H9 (cell line): ENCODE measurements around the gene DCC. TPM values are rescaled to one million over a fixed set of nuclear protein-coding genes. Genes with fewer than 3 reads are reported as not detected.

Experiments used
- DNase-seq: peaks from one replicate; pipeline ENCODE4 v3.0.0-alpha.2; 2017
- H2AFZ ChIP-seq: one replicate; pipeline ENCODE4 v1.6.1; 2013; ENCODE audit warnings: mild to moderate bottlenecking, low read length, control low read depth, moderate library complexity
- H2AK5ac ChIP-seq: 2 replicates; pipeline ENCODE4 v1.6.1; 2013; ENCODE audit warnings: low read length, control low read depth, mixed read lengths; ENCODE audit not compliant: insufficient read length
- H2BK120ac ChIP-seq: one replicate; pipeline ENCODE4 v1.6.1; 2013; ENCODE audit warnings: low read depth, mild to moderate bottlenecking, low read length, control low read depth, inconsistent platforms; ENCODE audit not compliant: poor library complexity, severe bottlenecking
- H2BK12ac ChIP-seq: 2 replicates; pipeline ENCODE4 v1.6.1; 2013; ENCODE audit warnings: low read length, control low read depth, mixed read lengths, low read depth; ENCODE audit not compliant: insufficient read length
- H2BK15ac ChIP-seq: 2 replicates; pipeline ENCODE4 v1.6.1; 2013; ENCODE audit warnings: low read depth, low read length, control low read depth
- H2BK20ac ChIP-seq: one replicate; pipeline ENCODE4 v1.6.1; 2013; ENCODE audit warnings: low read depth, mild to moderate bottlenecking, low read length, control low read depth, inconsistent platforms; ENCODE audit not compliant: poor library complexity, severe bottlenecking
- H2BK5ac ChIP-seq: 2 replicates; pipeline ENCODE4 v1.6.1; 2013; ENCODE audit warnings: low read length, control low read depth, mixed read lengths; ENCODE audit not compliant: insufficient read length
- H3K14ac ChIP-seq: 2 replicates; pipeline ENCODE4 v1.6.1; 2013; ENCODE audit warnings: low read length, control low read depth; ENCODE audit not compliant: insufficient read depth
- H3K18ac ChIP-seq: 2 replicates; pipeline ENCODE4 v1.6.1; 2013; ENCODE audit warnings: low read depth, mild to moderate bottlenecking, mixed read lengths, low read length, control low read depth; ENCODE audit not compliant: insufficient read length
- H3K23ac ChIP-seq: 2 replicates; pipeline ENCODE4 v1.6.1; 2013; ENCODE audit warnings: low read length, control low read depth, mixed read lengths, low read depth; ENCODE audit not compliant: insufficient read length
- H3K23me2 ChIP-seq: 2 replicates; pipeline ENCODE4 v1.6.1; 2013; ENCODE audit warnings: low read depth, mild to moderate bottlenecking, mixed read lengths, low read length, control low read depth; ENCODE audit not compliant: insufficient read length, poor library complexity, severe bottlenecking
- H3K27ac ChIP-seq: 2 replicates; pipeline ENCODE4 v1.5.1; 2013; ENCODE audit warnings: low read length, control low read depth, mixed read lengths, low read depth; ENCODE audit not compliant: insufficient read length
- H3K27me3 ChIP-seq: 2 replicates; pipeline ENCODE4 v1.6.1; 2013; ENCODE audit warnings: low read length, control low read depth, inconsistent platforms; ENCODE audit not compliant: insufficient read depth
- H3K4ac ChIP-seq: 2 replicates; pipeline ENCODE4 v1.6.1; 2013; ENCODE audit warnings: low read depth, mild to moderate bottlenecking, control low read depth, inconsistent platforms, low read length, moderate library complexity
- H3K4me1 ChIP-seq: 2 replicates; pipeline ENCODE4 v1.6.1; 2013; ENCODE audit warnings: low read length, control low read depth, inconsistent platforms; ENCODE audit not compliant: insufficient read depth
- H3K4me2 ChIP-seq: 2 replicates; pipeline ENCODE4 v1.6.1; 2013; ENCODE audit warnings: low read length, control low read depth, mixed read lengths; ENCODE audit not compliant: insufficient read length, insufficient read depth
- H3K56ac ChIP-seq: 2 replicates; pipeline ENCODE4 v1.6.1; 2013; ENCODE audit warnings: low read depth, mild to moderate bottlenecking, mixed read lengths, low read length, control low read depth; ENCODE audit not compliant: insufficient read length
- H3K79me1 ChIP-seq: 2 replicates; pipeline ENCODE4 v1.6.1; 2013; ENCODE audit warnings: low read depth, mild to moderate bottlenecking, moderate library complexity, low read length, control low read depth, inconsistent platforms; ENCODE audit not compliant: insufficient read depth, poor library complexity, severe bottlenecking
- H3K79me2 ChIP-seq: 2 replicates; pipeline ENCODE4 v1.6.1; 2013; ENCODE audit warnings: low read length, control low read depth, inconsistent platforms; ENCODE audit not compliant: insufficient read depth
- H3K9ac ChIP-seq: 2 replicates; pipeline ENCODE4 v1.6.1; 2013; ENCODE audit warnings: low read length, control low read depth, mixed read lengths; ENCODE audit not compliant: insufficient read length; ENCODE audit errors: extremely low read depth
- H3K9me3 ChIP-seq: one replicate; pipeline ENCODE4 v1.6.1; 2013; ENCODE audit warnings: low read depth, low read length, inconsistent platforms; ENCODE audit not compliant: control insufficient read depth
- H3T11ph ChIP-seq: one replicate; pipeline ENCODE4 v1.6.1; 2013; ENCODE audit warnings: mild to moderate bottlenecking, low read length, control low read depth, inconsistent platforms
- H4K20me1 ChIP-seq: one replicate; pipeline ENCODE4 v1.6.1; 2013; ENCODE audit not compliant: control insufficient read depth, insufficient read length, insufficient read depth
- H4K5ac ChIP-seq: 2 replicates; pipeline ENCODE4 v1.6.1; 2013; ENCODE audit warnings: low read depth, mild to moderate bottlenecking, mixed read lengths, low read length, control low read depth; ENCODE audit not compliant: insufficient read length
- H4K8ac ChIP-seq: replicated peaks from 2 replicates; pipeline ENCODE4 v1.6.1; 2013; ENCODE audit warnings: low read length, control low read depth, mixed read lengths, low read depth; ENCODE audit not compliant: insufficient read length
- H4K91ac ChIP-seq: 2 replicates; pipeline ENCODE4 v1.6.1; 2013; ENCODE audit warnings: low read depth, mild to moderate bottlenecking, moderate library complexity, mixed read lengths, low read length, control low read depth; ENCODE audit not compliant: insufficient read length
- H3K27ac Mint-ChIP-seq, 3 experiments: 2 replicates in 2 of 3; 3 replicates in 1 of 3; pipeline ENCODE4 v1.8.0; 2020 to 2021; ENCODE audit warnings: mixed read lengths in 3 of 3, mild to moderate bottlenecking in 1 of 3, moderate library complexity in 1 of 3
- H3K27me3 Mint-ChIP-seq: 2 replicates; pipeline ENCODE4 v1.8.0; 2021; ENCODE audit warnings: low read depth, mild to moderate bottlenecking, moderate library complexity, mixed read lengths
- H3K36me3 Mint-ChIP-seq, 3 experiments: 2 replicates in 2 of 3; 3 replicates in 1 of 3; pipeline ENCODE4 v1.8.0; 2020 to 2021; ENCODE audit warnings: low read depth in 3 of 3, mixed read lengths in 3 of 3; ENCODE audit not compliant: insufficient read depth in 1 of 3
- H3K4me1 Mint-ChIP-seq, 2 experiments: 2 replicates each; pipeline ENCODE4 v1.8.0; 2020; ENCODE audit warnings: mixed read lengths in 2 of 2
- H3K4me3 Mint-ChIP-seq, 2 experiments: 2 replicates in 1 of 2; 3 replicates in 1 of 2; pipeline ENCODE4 v1.8.0; 2020 to 2021; ENCODE audit warnings: mild to moderate bottlenecking in 2 of 2, mixed read lengths in 2 of 2, moderate library complexity in 1 of 2
- H3K9me3 Mint-ChIP-seq, 2 experiments: 2 replicates in 1 of 2; 3 replicates in 1 of 2; pipeline ENCODE4 v1.8.0; 2020; ENCODE audit warnings: mild to moderate bottlenecking in 2 of 2, mixed read lengths in 2 of 2, moderate library complexity in 1 of 2
- CTCF ChIP-seq: fragments of 200-600 bp; sonication (generic); conservative IDR thresholded peaks from 3 replicates; pipeline ENCODE4 v1.8.0; 2021; ENCODE audit warnings: antibody characterized with exemption, mild to moderate bottlenecking
- total RNA-seq: library from RNA; stranded (reverse); gene quantifications from 2 replicates; pipeline ENCODE4 v1.2.1, GENCODE V29; 2021

Gene DCC
- total RNA-seq, 1 experiment from 2014 or later = 0.35 TPM

- Histone ChIP-seq H4K91ac (no peak overlapping the region), H3K27me3 (no peaks in the 10 kb centered on the region), H3K27ac (no peak overlapping the region), H3K23ac (no peak overlapping the region), H3K18ac (no peak overlapping the region), H3K23me2 (no peaks in the 10 kb centered on the region), H3T11ph (no peak overlapping the region), H2BK15ac (no peak overlapping the region), H3K79me2 (no peaks in the 10 kb centered on the region), H3K9me3 (no peaks in the 10 kb centered on the region), H2BK5ac (no peak overlapping the region), H3K56ac (no peak overlapping the region), H2BK12ac (no peak overlapping the region), H2BK20ac (no peak overlapping the region), H2AK5ac (no peak overlapping the region), H2BK120ac (no peak overlapping the region), H3K4me1 (no peaks in the 10 kb centered on the region), H3K79me1 (no peaks in the 10 kb centered on the region), H4K20me1 (no peaks in the 10 kb centered on the region), H3K9ac (no peak overlapping the region), H2AFZ (no peak overlapping the region), H3K4ac (no peak overlapping the region), H3K14ac (no peak overlapping the region), H3K4me2 (no peak overlapping the region), H4K5ac (no peak overlapping the region), H4K8ac (no peak overlapping the region)
- H3K4me1 Mint-ChIP-seq = peaks cover 3 to 15% of the 10 kb centered on the region in 2 experiments
- H3K4me3 Mint-ChIP-seq = no peak overlapping the region
- H3K27me3 Mint-ChIP-seq = no peaks in the 10 kb centered on the region
- no peak for TF ChIP-seq CTCF
- no peaks in the 10 kb centered on the region for H3K9me3 Mint-ChIP-seq
- H3K36me3 Mint-ChIP-seq = no peaks in the 10 kb centered on the region
- no peak overlapping the region for H3K27ac Mint-ChIP-seq
- no peak for DNase-seq
Measured at GRCh38 chr18:52441794-52442193, 101.8 kb downstream of the DCC start.
